Muscle of back (tissue), 13 donors: ENCODE data around the gene GLS2. TPM values are rescaled to one million over a fixed set of nuclear protein-coding genes. Genes with fewer than 3 reads are reported as not detected.
"Not testable (repeated sequence)": the region's sequence is repeated elsewhere in the genome, so short reads cannot be mapped to it uniquely, and the experiment has no call there.

Source experiments
- DNase-seq, 3 donors: peaks; one replicate each; pipeline versions ENCODE4 v3.0.0 to v3.0.0-alpha.2; 2013
- long read RNA-seq, 9 donors: transcript quantifications; one replicate each; lab custom pipeline, GENCODE V29; 2026
- polyA plus RNA-seq, 10 donors: library from polyadenylated mRNA; unstranded; fragments of 120-200 nt; gene quantifications; one replicate each; pipeline ENCODE4 v1.2.1, GENCODE V29; 2013; ENCODE audit not compliant: insufficient read length in 10 of 10

Gene GLS2
- polyA plus RNA-seq: under 1 TPM in 5 of 10 donors, not detected in 5; 0.15 to 0.39 (median 0.19) TPM
- long read RNA-seq, donor 1: 0 reads
- long read RNA-seq, donor 2: 0 reads
- long read RNA-seq, donor 3: 0 reads
- long read RNA-seq, donor 4: 0 reads
- long read RNA-seq, donor 5: 0 reads
- long read RNA-seq, donor 6: 0 reads
- long read RNA-seq, donor 7: 0 reads
- long read RNA-seq, donor 8: 0 reads
- long read RNA-seq, donor 9: 0 reads

DNA sequence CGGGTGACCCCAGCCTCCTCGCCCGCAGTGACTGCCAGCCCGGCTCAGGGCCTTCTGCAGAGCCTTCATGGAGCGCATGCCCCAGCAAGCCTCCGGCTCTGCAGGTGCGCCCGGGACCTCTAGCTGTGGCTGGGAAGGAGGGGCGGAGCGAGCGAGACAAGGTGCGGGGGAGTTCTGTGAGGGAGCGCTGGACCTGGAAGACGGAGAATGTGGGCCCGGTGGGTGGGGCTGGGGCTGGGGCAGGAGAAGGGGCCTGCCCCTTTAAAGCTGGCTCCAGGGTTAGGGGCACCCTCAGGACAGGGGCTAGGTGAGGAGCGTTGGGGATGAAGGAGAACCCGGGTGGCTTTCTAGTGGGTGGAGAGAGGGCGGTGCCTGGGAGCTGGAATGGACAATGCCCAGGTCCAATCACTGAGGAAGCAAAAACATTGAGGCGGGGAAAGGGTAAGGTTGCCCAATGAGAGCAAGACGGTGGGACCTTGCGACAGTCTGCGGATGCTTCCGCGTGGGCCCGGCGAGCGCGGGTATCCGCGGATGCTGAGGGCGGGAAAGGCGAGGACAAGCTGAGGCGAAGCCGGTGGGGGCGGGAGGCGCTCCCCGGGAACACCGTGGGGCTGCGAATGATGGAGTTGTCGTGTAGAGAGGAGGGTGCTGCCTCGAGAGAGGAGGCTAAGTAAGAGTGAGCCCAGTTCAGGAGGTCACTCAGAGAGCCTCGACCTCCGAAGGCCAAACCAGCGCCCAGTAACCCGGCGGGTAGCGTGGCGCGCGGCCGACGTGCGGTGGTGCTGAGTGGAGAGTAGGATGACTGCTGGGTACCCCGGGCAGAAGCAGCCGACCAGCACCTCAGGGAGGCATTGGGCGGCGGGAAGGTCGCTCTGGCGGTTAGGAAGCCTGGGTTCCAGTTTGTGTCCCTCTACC is at the start of gene GLS2:
Gene GLS2 (minus strand): TSS at position 121 of the 915 bp plus-strand sequence. CDS start 43 bp downstream, at position 78.
- peak; percentile 41 to 85 (median 68) for DNase-seq

DNA sequence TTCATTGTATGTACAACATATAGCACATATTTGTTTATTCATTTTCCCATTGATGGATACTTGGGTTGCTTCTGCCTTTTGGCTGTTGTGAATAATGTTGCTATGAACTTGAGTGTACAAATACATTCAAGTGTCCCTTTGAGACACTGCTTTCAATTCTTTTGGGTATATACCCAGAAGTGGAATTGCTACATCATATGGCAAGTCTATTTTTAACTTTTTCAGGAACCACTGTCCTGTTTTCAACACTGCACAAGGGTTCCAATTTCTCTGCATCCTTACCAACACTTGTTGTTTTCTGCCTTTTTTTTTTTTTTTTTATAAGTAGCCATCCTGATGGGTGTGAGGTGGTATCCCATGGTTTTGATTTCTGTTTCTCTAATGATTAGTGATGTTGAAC is 49.6 kb upstream of the GLS2 start:
- DNase-seq: peak in 1 of 3 donors; percentile 13

DNA sequence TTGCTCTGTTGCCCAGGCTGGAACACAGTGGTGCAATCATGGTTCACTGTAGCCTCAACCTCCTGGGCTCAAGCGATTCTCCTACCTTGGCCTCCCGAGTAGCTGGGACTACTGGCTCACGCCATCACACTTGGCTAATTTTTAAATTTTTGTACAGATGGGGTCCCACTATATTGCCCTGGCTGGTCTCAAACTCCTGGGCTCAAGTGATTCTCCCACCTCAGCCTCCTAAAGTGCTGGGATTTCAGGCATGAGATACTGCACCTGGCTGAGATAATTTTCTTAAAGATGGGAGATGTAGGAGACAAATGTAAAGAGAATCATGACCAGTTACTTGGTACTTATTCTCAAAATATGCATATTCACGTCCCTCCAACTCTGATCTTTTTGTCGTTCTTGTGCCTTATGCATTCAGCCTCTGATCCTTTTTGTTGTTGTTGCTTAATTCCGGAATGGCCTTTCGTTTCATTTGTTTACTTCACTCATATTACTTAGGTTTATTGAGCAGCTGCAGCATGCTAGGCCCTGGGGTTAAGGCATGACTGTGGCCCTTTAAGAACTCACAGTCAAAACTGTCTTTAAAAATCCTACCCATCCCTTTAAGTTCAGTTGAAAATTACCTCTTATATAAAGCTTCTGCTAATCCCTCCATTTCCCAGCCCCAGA is 42.6 kb upstream of the GLS2 start:
- no peak for DNase-seq

DNA sequence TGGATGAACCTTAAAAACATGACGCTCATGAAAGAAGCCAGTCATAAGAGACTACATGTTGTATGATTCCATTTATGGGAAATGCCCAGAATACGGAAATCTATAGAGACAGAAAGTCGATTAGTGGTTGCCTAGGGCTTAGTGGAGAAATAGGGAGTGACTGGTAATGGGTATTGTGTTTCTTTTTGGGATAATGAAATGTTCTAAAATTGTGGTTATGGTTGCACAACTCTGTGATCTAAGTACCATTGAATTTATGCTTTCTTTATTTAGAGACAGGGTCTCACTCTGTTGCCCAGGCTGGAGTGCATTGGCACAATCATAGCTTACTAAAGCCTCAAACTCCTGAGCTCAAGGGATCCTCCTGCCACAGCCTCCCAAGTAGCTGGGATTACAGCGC is 41.7 kb upstream of the GLS2 start:
- no peak for DNase-seq

DNA sequence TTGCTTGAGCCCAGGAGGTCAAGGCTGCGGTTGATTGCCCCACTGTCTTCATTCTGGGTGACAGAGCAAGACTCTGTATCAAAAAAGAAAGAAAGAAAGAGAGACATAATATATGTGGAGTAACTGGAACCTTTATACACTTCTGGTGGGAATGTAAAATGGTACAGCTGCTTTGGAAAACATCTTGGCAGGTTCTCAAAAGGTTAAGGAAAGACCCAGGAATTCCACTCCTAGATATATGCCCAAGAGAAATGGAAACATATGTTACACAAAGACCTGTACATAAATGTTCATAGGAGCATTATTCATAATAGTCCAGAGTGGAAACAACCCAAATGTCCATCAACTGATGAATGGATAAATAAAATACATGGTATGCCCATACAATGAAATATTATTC is 40.9 kb upstream of the GLS2 start:
- no peak for DNase-seq

DNA sequence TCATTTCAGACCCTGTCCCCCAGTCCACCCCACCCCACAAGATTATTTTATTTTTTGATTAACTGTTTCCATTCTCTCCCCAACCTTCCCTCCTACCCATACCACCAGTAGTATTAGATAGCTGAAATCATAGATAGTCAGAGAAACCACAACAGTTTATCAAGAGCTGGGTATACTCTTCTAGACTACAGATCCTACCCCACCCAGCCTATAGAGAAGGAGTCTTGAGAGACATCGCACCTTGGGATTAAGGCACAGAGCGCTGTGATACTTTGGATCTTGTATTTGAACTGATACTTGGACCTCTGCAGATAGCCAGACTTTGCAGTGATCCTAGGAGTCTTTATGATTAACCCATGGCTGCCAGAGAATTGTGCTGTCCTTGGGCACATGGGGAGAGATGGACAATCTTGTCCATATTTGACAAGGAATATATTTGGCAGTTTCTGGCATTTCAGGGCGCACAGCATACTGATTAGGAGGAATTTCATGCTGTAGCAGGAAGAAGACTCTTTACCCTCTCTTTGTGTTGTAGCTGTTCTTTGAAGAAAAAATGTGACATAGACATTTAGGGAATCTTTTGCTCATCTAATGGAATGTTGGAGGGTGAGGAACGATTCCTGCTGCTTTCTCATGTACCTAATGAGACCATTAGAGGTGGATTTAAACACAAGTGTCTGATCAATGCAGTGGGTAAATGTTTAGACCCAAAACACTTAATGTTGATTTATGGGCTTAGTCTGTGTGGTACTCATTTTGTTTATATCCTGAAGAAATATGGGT is 34.6 kb upstream of the GLS2 start:
- DNase-seq: peak in 1 of 3 donors; percentile 71

DNA sequence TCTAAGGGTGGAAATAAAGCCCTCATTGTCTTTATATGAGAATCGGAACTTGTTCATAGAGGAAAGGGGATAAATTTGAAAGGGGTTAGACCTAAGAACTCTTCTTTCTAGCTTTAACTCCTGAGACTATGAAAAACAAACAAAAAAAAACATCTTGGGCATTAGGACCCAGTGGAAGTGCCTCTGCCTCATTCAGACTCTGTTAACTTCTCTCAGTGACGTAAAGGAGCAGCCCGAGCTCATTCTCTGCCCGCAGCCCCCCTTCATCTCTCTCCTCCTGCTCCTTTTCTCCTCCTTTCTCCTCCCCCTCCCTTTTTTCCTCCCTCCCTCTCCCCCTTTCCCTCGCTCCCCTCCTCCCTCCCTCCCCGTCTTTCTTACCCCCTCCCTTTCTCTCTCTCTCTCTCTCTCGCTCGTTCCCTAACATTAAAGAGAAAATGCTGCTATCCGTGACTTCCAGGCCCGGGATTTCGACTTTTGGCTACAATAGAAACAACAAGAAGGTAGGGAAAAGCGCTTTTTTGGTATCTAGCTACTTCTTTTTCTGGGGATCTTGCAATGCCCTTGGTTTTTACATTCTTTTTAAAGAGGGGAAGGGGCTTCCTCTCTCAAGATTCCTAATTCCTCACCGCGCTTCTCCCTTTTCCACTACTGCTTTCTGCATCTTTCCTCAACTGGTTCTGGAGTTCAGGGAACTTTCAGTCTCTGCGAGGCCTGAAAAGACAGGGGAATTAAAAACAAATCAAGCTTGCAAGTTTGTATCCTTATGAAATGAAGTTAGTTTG is 33.8 kb upstream of the GLS2 start, which contains the start of gene RBMS2:
Gene RBMS2 (plus strand): TSS at position 231 of the 782 bp plus-strand sequence. CDS start 204 bp downstream, at position 435.
- peak; percentile 90 to 96 (median 93) for DNase-seq

DNA sequence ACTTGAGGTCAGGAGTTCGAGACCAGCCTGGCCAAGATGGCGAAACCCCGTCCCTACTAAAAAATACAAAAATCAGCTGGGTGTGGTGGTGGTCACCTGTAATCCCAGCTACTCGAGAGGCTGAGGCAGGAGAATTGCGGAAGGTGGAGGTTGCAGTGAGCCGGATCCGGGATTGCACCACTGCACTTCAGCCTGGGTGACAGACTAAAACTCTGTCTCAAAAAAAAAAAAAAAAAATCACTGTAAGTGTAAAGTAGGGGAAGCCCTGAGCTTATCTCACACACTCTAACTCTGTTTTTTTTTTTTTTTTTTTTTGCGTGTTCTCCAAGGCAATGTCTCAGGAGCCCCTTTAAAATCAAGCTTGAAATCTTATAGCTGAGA is 33.2 kb upstream of the GLS2 start:
- peak in 1 of 3 donors; percentile 39 for DNase-seq

DNA sequence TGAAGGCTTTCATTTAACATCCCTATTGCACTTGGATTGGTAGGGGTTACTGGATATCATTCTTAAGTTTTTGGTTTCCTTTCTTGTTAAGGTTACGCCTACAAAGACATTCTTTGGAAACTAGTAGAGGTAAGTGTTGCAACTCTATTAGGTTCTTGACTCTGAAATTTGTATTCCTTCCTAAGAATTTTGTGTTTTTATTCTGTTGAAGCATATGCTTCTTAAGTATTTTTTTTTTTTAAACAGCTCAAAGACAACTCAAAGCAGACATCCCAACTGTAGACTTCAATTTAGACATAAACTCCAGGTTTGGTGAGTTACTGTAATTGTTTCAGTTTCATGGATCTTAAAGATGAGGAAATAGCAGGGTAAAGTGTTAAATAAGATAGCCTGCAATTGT is 32.5 kb upstream of the GLS2 start:
- peak in 1 of 3 donors; percentile 59 for DNase-seq

DNA sequence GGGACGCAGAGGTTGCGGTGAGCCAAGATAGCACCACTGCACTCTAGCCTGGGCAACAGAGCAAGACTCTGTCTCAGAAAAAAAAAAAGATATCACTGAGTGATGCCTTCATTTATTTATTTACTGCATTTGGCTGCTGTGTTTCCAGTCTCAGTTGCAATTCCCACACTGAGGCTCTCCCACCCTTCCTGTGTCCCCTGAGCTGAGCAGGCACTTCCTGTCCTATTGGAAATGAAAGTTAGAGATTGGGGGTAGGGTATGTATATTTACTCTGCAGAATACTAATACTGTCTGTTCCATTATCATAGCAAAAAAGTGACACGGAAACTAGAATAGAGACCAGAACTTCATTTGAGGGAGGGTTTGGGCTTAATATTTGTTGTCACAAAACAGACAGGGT is 32.1 kb upstream of the GLS2 start:
- DNase-seq: no peak

DNA sequence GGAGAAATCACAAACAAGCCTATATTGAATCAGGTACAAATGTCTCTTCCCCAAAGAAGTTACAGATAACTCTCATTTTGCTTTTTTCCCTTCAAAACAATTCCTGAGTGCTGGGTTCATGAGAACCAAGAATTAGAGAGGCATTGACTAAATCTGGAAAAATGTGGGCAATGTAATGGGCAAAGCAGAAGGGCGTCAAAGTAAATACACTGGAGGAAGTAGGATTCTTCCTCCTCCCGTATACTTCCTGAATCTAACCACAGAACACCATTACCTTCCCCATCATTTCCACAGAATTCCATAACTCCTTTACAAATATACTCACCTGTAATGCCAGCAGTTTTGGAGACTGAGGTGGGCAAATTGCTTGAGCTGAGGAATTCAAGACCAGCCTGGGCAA is 30.6 kb upstream of the GLS2 start:
- DNase-seq: no peak

DNA sequence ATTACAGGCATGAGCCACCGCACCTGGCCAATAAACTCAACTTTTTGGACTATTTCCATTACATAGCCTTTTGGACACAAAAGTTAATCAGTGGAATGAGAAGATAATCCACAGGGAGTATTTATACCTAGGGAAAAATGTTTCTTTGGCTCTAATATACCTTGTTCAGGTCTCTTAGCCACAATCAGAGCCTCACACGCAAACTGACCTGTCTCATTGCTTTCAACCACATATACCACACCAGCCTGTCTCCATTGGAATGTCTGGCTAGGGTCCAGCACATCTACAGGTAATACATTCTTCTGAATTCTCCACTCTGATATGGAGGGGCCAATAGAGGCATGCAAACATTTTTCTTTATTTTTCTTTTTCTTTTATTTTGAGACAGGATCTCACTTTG is 29.9 kb upstream of the GLS2 start:
- no peak for DNase-seq

DNA sequence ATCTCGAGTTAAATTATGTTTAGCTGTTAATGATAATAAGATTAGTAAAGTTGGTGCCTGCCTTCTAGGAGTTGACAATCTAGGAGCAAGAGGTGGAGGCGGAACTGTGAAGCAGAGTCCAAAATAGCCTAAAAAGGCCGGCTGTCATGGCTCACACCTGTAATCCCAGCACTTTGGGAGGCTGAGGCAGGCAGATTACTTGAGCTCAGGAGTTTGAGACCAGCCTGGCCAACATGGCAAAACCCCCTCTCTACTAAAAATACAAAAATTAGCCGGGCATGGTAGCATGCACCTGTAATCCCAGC is 26.0 kb upstream of the GLS2 start:
- not testable (repeated sequence) for DNase-seq

DNA sequence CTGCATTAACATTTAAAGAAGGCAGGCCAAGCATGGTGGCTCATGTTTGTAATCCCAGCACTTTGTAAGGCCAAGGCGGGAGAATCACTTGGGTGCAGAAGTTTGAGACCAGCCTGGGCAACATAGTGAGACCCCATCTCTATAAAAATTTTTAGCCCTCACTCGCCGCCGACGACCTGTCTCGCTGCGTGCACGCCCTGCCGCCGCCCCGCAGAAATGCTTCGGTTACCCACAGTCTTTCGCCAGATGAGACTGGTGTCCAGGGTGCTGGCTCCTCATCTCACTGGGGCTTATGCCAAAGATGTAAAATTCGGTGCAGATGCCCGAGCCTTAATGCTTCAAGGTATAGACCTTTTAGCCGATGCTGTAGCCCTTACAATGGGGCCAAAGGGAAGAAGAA is 22.8 kb upstream of the GLS2 start:
- no peak for DNase-seq

DNA sequence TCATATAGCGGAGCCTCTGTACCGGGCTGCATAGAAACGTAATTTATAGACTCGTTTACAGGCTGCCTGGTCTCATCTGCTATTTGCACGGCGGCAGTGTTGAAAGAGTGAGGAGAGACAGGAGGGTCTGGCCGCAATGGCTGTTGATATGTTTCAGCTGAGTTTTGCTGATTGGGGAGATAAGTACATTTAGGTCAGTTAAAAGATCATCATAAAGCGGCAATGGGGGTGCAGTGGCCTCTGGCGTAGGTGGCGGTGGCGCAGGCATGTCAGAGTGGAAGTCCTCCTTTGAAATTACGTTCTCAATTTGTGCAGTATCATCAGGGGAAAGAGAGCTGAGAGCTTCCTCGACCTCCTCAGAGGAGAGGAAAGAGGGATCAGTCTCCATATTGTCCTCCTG is 11.9 kb upstream of the GLS2 start:
- not testable (repeated sequence) for DNase-seq

DNA sequence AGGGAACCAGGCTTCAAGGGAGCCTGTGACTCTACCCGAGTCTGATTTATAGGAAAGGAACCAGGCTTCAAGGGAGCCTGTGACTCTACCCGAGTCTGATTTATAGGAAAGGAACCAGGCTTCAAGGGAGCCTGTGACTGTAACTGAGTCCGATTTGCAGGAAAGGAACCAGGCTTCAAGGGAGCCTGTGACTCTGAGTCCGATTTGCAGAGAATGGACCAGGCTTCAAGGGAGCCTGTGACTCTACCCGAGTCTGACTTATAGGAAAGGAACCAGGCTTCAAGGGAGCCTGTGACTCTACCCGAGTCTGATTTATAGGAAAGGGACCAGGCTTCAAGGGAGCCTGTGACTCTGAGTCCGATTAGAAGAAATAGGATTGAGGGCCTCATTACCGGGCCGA is 11.5 kb upstream of the GLS2 start:
- not testable (repeated sequence) for DNase-seq

DNA sequence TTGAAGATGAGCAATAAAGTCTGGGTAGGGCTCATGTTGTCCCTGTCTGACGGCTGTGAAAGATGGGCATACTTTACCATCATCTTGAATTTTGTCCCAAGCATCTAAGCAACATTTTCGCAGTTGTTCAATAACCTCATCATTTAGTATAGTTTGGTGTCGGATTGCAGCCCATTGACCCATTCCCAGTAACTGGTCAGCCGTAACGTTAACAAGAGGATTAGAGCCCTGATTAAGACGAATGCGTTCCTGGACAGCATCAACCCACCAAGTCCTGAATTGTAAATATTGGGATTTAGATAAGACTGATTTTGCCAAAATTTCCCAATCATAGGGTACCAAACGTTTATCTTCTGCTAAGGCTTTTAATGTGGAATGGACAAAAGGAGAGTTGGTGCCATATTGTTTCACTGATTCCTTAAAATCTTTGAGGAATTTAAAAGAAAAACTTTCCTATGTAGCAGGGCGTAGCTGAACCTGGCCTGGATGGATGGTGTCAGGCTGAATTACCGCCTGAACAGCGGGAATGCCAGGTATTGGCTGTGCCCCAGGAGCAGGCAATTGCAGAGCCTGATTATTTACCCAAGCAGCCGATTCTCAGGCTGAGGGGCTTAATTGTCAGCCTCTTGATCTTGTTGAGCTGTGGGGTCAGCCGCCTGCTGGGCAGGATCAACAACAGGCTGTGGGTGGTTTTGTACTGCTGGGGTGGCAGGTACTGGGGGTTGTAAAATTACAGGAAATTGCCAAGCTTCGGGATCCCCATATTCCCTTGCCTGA is 10.4 kb upstream of the GLS2 start:
- DNase-seq: not testable (repeated sequence)

DNA sequence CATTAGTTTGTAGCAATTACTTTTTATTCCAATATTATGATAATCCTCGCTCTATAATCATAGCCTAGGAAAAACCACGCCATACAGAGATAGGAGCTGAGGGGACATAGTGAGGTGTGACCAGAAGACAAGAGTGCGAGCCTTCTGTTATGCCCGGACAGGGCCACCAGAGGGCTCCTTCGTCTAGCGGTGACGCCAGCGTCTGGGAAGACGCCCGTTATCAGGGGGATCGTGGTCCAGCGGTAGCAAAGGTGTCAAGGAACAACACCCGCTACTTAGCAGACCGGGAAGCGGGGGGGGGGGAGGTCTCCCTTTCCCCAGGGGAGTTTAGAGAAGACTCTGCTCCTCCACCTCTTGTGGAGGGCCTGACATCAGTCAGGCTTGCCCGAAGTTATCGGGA is 8.7 kb upstream of the GLS2 start:
- peak in 2 of 3 donors; percentile 34 to 63 for DNase-seq

DNA sequence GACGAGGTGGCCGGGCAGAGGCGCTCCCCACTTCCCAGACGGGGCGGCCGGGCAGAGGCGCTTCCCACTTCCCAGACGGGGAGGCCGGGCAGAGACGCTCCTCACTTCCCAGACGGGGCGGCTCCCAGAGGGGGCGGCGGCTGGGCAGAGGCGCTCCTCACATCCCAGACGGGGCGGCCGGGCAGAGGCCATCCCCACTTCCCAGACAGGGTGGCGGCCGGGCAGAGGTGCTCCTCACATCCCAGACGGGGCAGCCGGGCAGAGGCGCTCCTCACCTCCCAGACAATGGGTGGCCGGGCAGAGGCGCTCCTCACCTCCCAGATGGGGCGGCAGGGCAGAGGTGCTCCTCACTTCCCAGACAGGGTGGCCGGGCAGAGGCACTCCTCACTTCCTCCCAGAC is 6.5 kb upstream of the GLS2 start:
- DNase-seq: not testable (repeated sequence)

DNA sequence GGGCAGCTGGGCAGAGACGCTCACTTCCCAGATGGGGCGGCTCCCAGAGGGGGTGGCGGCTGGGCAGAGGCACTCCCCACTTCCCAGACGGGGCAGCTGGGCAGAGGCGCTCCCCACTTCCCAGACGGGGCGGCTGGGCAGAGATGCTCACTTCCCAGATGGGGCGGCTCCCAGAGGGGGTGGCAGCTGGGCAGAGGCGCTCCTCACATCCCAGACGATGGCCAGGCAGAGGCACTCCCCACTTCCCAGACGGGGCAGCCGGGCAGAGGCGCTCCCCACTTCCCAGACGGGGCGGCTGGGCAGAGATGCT is 6.1 kb upstream of the GLS2 start:
- not testable (repeated sequence) for DNase-seq
